ENCODE measurements around the gene SORBS2. TPM values are rescaled to one million over a fixed set of nuclear protein-coding genes. Genes with fewer than 3 reads are reported as not detected.

Gene SORBS2
- total RNA-seq, 1 experiment from 2014 or later, result 0.34 TPM

DNA sequence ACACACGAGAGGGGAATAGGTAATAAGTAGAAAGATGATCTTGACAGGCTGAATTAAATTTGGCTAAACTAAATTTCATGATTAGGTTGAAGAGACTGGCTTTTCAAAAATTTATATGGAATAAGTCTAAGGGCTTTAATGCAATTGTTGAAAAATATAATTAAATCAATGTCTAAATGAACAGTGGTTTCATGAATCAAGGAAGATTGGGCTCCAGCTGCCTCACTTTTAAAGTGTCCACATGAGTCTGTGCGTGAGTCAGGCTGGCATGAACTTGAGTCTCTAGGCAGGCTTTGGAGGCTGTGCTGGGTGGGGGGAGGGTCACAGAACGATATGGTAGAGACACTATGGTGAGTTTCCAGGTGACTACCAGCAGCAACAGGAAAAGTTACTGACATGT, 111.9 kb downstream of the SORBS2 start:
- BruUV-seq (replicated peaks), result no TSS peak
- ATAC-seq (no peak), DNase-seq (ENCODE audit: low read depth, low spot score) (no peak)
- Histone ChIP-seq H3K9me3 (ENCODE audit: control insufficient read depth in 1 of 2, insufficient read depth in 1 of 2, low read depth in 1 of 2, low read length in 2 of 2) (no peaks in the 10 kb centered on the region), H3K9me2 (ENCODE audit: insufficient read depth) (no peaks in the 10 kb centered on the region), H3K27me3 (ENCODE audit: insufficient read depth, low read length) (no peaks in the 10 kb centered on the region), H3K9ac (ENCODE audit: low read length) (no peak overlapping the region), H2AFZ (ENCODE audit: low read depth, low read length, poor library complexity, severe bottlenecking) (no peak overlapping the region), H3K36me3 (ENCODE audit: control insufficient read depth in 1 of 2, insufficient read depth in 2 of 2, low read length in 2 of 2) (no peaks in the 10 kb centered on the region), H4K20me1 (ENCODE audit: insufficient read depth) (no peaks in the 10 kb centered on the region), H3K4me1 (ENCODE audit: control insufficient read depth in 1 of 2, insufficient read depth in 2 of 2, low read length in 2 of 2) (no peaks in the 10 kb centered on the region), H3K4me2 (ENCODE audit: low read length) (no peak overlapping the region), H3K27ac (ENCODE audit: low read depth, low read length) (no peak overlapping the region), H3K79me2 (ENCODE audit: insufficient read depth, low read length) (no peaks in the 10 kb centered on the region), H3K4me3 (replicated peaks in 1 of 2; ENCODE audit: low read depth in 1 of 2, low read length in 2 of 2) (no peak overlapping the region)
- TF ChIP-seq SRF (IDR thresholded peaks at IDR 0.05; ENCODE audit: low read depth) (no peak), RAD21 (IDR thresholded peaks at IDR 0.05; ENCODE audit: low read depth) (no peak)
- intact Hi-C loops (cut with micrococcal nuclease), result no loop called here
- RAD21 ChIA-PET (ENCODE audit: low non-redundant PET in 1 of 2, low total read pairs in 2 of 2, uncharacterized antibody in 2 of 2, unreplicated experiment in 2 of 2), result no interaction called here
- POLR2A ChIA-PET, result no interaction called here
- CTCF ChIA-PET, result no interaction called here

DNA sequence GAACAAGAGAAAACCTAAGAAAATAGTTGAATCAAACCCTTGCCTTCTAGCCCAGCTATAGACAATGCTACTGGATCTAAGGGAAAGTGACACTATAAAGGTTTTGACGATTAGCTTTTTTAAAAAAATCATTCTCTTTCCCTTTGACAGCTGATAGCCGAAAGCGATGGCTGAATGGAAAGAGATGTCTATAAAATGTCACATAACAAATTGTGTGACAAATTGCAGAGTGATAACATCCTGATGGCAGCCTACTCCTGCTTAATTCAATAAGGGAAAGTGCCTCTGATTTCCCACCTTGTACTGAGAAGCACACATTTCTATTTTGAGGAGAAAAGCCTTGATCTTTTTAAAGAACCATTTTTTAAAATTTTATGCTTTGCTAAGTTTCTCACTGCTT, 114.5 kb downstream of the SORBS2 start:
- no peaks in the 10 kb centered on the region for H3K4me1 ChIP-seq (ENCODE audit: control insufficient read depth in 1 of 2, insufficient read depth in 2 of 2, low read length in 2 of 2)
- no peak overlapping the region for H2AFZ ChIP-seq (ENCODE audit: low read depth, low read length, poor library complexity, severe bottlenecking)
- H4K20me1 ChIP-seq (ENCODE audit: insufficient read depth), result no peaks in the 10 kb centered on the region
- no peaks in the 10 kb centered on the region for H3K9me3 ChIP-seq (ENCODE audit: control insufficient read depth in 1 of 2, insufficient read depth in 1 of 2, low read depth in 1 of 2, low read length in 2 of 2)
- no peaks in the 10 kb centered on the region; the same call in 1 of the 2 replicates for H3K27me3 ChIP-seq (ENCODE audit: insufficient read depth, low read length)
- H3K36me3 ChIP-seq (ENCODE audit: control insufficient read depth in 1 of 2, insufficient read depth in 2 of 2, low read length in 2 of 2), result no peaks in the 10 kb centered on the region
- ChIA-PET CTCF (no interaction called here), RAD21 (ENCODE audit: low non-redundant PET in 1 of 2, low total read pairs in 2 of 2, uncharacterized antibody in 2 of 2, unreplicated experiment in 2 of 2) (no interaction called here), POLR2A (no interaction called here)
- DNase-seq (ENCODE audit: low read depth, low spot score) (no peak), ATAC-seq (no peak)
- intact Hi-C loops (cut with micrococcal nuclease), result no loop called here
- H3K4me3 ChIP-seq (replicated peaks in 1 of 2; ENCODE audit: low read depth in 1 of 2, low read length in 2 of 2), result no peak overlapping the region
- no peak overlapping the region for H3K9ac ChIP-seq (ENCODE audit: low read length)
- H3K4me2 ChIP-seq (ENCODE audit: low read length), result no peak overlapping the region
- BruUV-seq (replicated peaks), result no TSS peak
- TF ChIP-seq, protein P1, sequence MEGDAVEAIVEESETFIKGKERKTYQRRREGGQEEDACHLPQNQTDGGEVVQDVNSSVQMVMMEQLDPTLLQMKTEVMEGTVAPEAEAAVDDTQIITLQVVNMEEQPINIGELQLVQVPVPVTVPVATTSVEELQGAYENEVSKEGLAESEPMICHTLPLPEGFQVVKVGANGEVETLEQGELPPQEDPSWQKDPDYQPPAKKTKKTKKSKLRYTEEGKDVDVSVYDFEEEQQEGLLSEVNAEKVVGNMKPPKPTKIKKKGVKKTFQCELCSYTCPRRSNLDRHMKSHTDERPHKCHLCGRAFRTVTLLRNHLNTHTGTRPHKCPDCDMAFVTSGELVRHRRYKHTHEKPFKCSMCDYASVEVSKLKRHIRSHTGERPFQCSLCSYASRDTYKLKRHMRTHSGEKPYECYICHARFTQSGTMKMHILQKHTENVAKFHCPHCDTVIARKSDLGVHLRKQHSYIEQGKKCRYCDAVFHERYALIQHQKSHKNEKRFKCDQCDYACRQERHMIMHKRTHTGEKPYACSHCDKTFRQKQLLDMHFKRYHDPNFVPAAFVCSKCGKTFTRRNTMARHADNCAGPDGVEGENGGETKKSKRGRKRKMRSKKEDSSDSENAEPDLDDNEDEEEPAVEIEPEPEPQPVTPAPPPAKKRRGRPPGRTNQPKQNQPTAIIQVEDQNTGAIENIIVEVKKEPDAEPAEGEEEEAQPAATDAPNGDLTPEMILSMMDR (IDR thresholded peaks at IDR 0.05 in 2 of 3, conservative IDR thresholded peaks at IDR 0.05 in 1 of 3; ENCODE audit: borderline replicate concordance in 1 of 3, insufficient read depth in 1 of 3, low read depth in 2 of 3, low read length in 2 of 3), result no peak
- TF ChIP-seq, protein P2, sequence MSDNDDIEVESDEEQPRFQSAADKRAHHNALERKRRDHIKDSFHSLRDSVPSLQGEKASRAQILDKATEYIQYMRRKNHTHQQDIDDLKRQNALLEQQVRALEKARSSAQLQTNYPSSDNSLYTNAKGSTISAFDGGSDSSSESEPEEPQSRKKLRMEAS (IDR thresholded peaks at IDR 0.05), result no peak
- H3K27ac ChIP-seq (ENCODE audit: low read depth, low read length), result no peak overlapping the region
- no peaks in the 10 kb centered on the region for H3K79me2 ChIP-seq (ENCODE audit: insufficient read depth, low read length)
- H3K9me2 ChIP-seq (ENCODE audit: insufficient read depth), result no peaks in the 10 kb centered on the region
